Chondrocyte (in vitro differentiated cells): Measurements from ENCODE around the gene WNT3. TPM values are rescaled to one million over a fixed set of nuclear protein-coding genes. Genes with fewer than 3 reads are reported as not detected.

Source experiments
- DNase-seq: peaks from one replicate; pipeline ENCODE4 v3.0.0; 2021; ENCODE audit warnings: mixed read lengths, low spot score
- H3K27ac Mint-ChIP-seq: one replicate; pipeline ENCODE4 v1.8.0; 2021; ENCODE audit warnings: mild to moderate bottlenecking, moderate library complexity, mixed read lengths; ENCODE audit not compliant: unreplicated experiment
- H3K27me3 Mint-ChIP-seq: 2 replicates; pipeline ENCODE4 v1.8.0; 2021; ENCODE audit warnings: low read depth, mixed read lengths
- H3K36me3 Mint-ChIP-seq: 2 replicates; pipeline ENCODE4 v1.8.0; 2021; ENCODE audit warnings: low read depth, mixed read lengths
- H3K4me1 Mint-ChIP-seq: 2 replicates; pipeline ENCODE4 v1.8.0; 2021; ENCODE audit warnings: low read depth, mild to moderate bottlenecking, mixed read lengths
- H3K4me3 Mint-ChIP-seq: one replicate; pipeline ENCODE4 v1.8.0; 2021; ENCODE audit warnings: mild to moderate bottlenecking, moderate library complexity, mixed read lengths; ENCODE audit not compliant: unreplicated experiment
- H3K9me3 Mint-ChIP-seq: 2 replicates; pipeline ENCODE4 v1.8.0; 2021; ENCODE audit warnings: low read depth, mixed read lengths
- CTCF ChIP-seq: fragments of 200-600 bp; sonication (generic); IDR thresholded peaks from 2 replicates; pipeline ENCODE4 v1.5.0; 2021; ENCODE audit warnings: antibody characterized with exemption, mild to moderate bottlenecking, moderate library complexity
- total RNA-seq: library from RNA; stranded (reverse); gene quantifications from 3 replicates; pipeline ENCODE4 v1.2.1, GENCODE V29; 2021

WNT3 gene
- total RNA-seq, 1 donor from 2014 or later: 4.9 TPM

GRCh38 chr17:46827274-46827673 lies 8.8 kb upstream of the WNT3 start:
- no peaks in the 10 kb centered on the region for H3K36me3 Mint-ChIP-seq
- H3K27me3 Mint-ChIP-seq: peaks cover 3% of the 10 kb centered on the region
- DNase-seq: no peak
- no peak overlapping the region for H3K4me3 Mint-ChIP-seq
- H3K27ac Mint-ChIP-seq: no peak overlapping the region
- H3K9me3 Mint-ChIP-seq: no peaks in the 10 kb centered on the region
- TF ChIP-seq CTCF: no peak
- H3K4me1 Mint-ChIP-seq: no peaks in the 10 kb centered on the region

GRCh38 chr17:46826116-46826515 lies 7.6 kb upstream of the WNT3 start:
- no peaks in the 10 kb centered on the region for H3K9me3 Mint-ChIP-seq
- H3K36me3 Mint-ChIP-seq: no peaks in the 10 kb centered on the region
- H3K4me1 Mint-ChIP-seq: no peaks in the 10 kb centered on the region
- TF ChIP-seq CTCF: no peak
- no peak overlapping the region for H3K4me3 Mint-ChIP-seq
- H3K27me3 Mint-ChIP-seq: peaks cover 6% of the 10 kb centered on the region
- no peak for DNase-seq
- H3K27ac Mint-ChIP-seq: no peak overlapping the region

- DNase-seq: no peak
- no peak for TF ChIP-seq CTCF
- H3K36me3 Mint-ChIP-seq: no peaks in the 10 kb centered on the region
- no peaks in the 10 kb centered on the region for H3K9me3 Mint-ChIP-seq
- peaks cover 3% of the 10 kb centered on the region for H3K4me1 Mint-ChIP-seq
- H3K27ac Mint-ChIP-seq: no peak overlapping the region
- peaks cover 20% of the 10 kb centered on the region for H3K27me3 Mint-ChIP-seq
- no peak overlapping the region for H3K4me3 Mint-ChIP-seq
Observed at GRCh38 chr17:46823657-46824056, 5.2 kb upstream of the WNT3 start.

GRCh38 chr17:46822388-46822921 lies 4.0 kb upstream of the WNT3 start:
- Mint-ChIP-seq H3K36me3 (no peaks in the 10 kb centered on the region), H3K27me3 (peaks cover 30% of the 10 kb centered on the region)

More at GRCh38 chr17:46822388-46822921, 4.0 kb upstream of the WNT3 start:
- peaks cover 6% of the 10 kb centered on the region for H3K4me1 Mint-ChIP-seq
- no peak for DNase-seq
- no peak overlapping the region for H3K4me3 Mint-ChIP-seq
- TF ChIP-seq CTCF: peak; percentile 70
- H3K9me3 Mint-ChIP-seq: no peaks in the 10 kb centered on the region
- H3K27ac Mint-ChIP-seq: no peak overlapping the region
